Glomerular visceral epithelial cell (primary cell): ENCODE measurements around the gene COA7.

Source experiments
- DNase-seq: peaks from one replicate; pipeline ENCODE4 v3.0.0-alpha.2; 2016; ENCODE audit errors: extremely low spot score

COA7 gene

DNA sequence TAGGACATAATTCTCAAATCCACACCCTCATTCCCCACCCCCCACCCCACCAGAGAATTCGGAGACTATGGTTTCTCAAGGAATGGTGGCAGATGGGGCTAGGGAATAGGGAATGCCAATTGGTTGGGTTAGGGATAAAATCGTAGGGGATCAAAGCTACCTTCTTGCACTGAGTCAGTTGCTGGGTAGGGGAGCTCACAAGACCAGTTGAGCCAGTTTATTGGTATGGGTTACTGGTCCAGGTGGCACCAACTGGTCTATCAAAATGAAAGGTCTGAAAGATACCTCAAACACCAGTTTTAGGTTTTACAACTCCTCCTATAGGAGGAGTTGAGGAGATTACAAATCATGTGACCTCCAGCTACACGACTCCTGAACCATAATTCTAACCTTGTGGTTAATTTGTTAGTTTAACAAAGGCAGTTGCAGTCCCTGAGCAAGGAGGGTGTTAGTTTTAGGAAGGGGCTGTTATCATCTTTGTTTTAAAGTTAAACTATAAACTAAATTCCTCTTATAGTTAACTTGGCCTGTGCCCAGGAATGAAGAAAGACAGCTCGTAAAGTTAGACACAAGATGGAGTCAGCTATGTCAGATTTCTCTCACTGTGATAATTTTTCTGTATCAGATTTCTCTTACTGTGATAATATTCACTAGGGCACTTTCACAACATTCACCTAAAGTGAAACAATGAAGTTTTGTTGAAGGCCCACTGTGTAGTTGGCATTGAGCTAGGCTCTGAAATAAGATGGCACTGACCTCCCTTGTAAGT is 62.6 kb downstream of the COA7 start:
- DNase-seq, result no peak
